Fibroblast of the conjunctiva (primary cell): ENCODE measurements around the gene GPT2.
"Not testable (repeated sequence)": the region's sequence is repeated elsewhere in the genome, so short reads cannot be mapped to it uniquely, and the experiment has no call there.

Source experiments
- DNase-seq: peaks from one replicate; pipeline ENCODE4 v3.0.0-alpha.2; 2010; ENCODE audit warnings: low read depth

Gene GPT2

GRCh38 chr16:46866286-46866685, 17.9 kb upstream of the GPT2 start:
- DNase-seq, result no peak

GRCh38 chr16:46867486-46867885, 16.7 kb upstream of the GPT2 start:
- DNase-seq, result not testable (repeated sequence)

DNA sequence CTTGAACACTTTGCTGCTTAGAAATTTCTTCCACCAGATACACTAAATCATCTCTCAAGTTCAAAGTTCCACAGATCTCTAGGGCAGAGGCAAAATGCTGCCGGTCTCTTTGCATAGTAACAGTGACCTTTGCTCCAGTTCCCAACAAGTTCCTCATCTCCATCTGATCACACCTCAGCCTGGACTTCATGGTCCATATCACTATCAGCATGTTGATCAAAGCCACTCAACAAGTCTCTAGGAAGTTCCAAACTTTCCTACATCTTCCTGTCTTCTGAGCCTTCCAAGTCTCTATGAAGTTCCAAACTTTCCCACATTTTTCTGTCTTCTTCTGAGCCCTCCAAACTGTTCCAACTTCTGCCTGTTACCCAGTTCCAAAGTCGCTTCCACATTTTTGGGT, 15.3 kb upstream of the GPT2 start:
- DNase-seq, result not testable (repeated sequence)

GRCh38 chr16:46871597-46871996, 12.6 kb upstream of the GPT2 start:
- no peak for DNase-seq

- no peak for DNase-seq
Measured at GRCh38 chr16:46873201-46873600, 11.0 kb upstream of the GPT2 start.

DNA sequence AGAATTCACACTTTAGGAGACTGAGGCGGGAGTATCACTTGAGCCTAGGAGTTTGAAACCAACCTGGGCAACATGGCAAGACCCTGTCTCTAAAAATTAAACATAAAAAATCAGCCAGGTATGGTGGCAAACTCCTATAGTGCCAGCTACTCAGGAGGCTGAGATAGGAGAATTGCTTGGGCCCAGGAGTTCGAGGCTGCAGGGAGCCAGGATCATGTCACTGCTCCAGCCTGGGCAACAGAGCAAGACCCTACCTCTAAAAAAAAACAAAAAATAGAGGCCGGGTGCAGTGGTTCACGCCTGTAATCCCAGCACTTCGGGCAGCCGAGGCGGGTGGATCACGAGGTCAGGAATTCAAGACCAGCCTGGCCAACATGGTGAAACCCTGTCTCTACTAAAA, 8.9 kb upstream of the GPT2 start:
- DNase-seq, result no peak

DNA sequence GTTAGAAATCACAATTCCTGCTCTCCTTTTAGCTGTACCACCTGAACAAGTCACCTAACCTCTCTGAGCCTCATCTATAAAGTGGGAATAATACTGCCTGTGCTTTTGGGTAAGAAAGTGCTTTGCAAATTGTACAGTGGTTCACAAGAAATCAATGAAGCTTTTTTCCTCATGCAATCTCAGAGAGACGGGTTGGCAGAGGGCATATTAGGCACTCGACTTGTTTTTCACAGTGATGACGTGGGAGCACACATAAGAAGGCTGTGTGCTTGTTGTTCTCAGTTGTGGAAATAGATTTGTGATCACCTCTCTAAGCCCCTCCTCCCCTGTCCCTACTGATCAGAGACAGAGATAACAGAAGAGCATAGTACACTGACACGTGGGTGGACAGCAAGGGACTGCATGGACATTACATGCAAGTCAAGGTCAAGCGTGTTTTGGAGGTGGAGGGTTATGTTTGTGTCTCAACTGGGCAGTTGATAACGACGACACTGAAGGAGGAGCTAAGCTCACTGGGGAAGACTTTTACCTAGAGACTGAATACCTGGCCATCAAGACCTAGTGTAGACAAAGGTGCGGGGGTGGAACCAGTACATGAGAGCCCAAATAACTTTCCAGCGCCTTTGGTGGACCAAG, 1.7 kb upstream of the GPT2 start:
- no peak for DNase-seq

DNA sequence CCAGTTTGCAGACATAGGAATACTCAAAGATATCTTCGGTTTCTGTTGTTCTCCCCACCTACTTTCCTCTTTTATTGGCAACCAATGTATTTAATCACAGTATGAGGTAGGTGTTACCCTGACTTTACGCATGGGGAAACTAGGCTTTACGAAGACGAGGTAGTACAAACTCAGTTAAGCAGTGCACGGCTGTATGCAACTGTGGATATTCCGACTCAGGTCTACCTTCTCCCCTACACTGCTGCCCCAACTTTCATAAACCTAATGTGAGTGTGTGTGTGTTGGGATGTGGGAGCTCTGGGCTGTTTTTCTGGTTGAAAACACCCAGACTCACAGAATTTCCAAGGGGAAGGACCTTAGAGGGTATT, 1.2 kb upstream of the GPT2 start:
- no peak for DNase-seq

GRCh38 chr16:46883353-46883689, 841 bp upstream of the GPT2 start:
- no peak for DNase-seq

GRCh38 chr16:46884513-46885293, 541 bp downstream of the GPT2 start:
- DNase-seq, result no peak

DNA sequence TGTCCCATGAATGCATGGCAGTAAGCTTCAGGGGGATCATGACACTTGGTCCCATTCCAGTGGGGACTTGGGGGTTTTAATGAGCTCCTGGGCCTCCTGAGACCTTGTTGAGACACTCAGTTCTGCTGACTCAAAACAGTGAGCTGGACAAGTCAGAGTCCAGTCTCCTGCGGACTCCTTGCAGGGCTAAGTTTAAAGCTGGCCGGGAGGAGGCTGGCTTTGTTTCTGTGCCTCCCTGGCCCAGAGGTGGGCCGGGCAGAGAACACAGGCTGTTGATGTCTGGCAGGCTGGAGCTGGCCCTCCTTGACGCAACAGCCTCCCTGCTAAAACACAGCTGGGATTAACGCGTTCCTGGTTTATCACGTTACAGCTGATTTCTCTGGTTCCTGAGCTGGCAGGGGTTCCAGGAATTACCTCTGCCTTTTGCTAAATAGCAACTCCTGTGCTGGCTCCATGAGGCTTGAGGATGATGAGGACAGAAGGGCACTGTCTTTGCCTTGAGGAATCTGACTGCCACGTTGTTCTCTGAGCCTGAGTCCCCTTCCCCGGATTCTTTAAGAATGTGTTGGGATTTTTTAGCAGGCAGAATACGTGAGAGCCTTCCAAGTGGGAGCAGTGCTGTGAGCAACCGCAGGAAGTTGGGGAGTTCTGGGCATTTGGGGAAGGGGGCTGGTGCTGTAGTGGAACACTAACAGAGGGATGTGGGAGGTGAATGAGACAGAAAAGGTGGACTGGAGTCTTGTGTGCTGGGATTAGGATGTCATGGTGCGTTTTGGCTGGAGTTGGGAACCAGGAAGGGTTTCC, 2.0 kb downstream of the GPT2 start:
- DNase-seq, result peak; percentile 14

GRCh38 chr16:46886764-46887523, 2.8 kb downstream of the GPT2 start:
- no peak for DNase-seq

DNA sequence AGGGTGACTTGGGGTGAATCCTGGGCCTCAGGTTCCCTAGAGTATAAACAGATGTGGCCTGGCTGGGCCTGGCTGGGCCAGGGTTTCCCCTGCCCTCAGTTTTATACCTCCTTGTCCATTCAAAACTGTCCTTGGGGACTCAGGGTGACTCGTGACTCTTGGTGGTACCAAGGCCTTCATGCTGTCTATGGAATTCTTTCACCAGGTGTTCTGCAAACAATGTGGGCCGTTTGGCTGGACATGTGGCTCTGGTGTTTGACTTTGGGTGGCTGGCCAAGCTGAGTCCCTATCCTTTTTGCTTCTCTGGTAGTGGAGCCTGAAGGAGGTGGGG, 3.3 kb downstream of the GPT2 start:
- no peak for DNase-seq

DNA sequence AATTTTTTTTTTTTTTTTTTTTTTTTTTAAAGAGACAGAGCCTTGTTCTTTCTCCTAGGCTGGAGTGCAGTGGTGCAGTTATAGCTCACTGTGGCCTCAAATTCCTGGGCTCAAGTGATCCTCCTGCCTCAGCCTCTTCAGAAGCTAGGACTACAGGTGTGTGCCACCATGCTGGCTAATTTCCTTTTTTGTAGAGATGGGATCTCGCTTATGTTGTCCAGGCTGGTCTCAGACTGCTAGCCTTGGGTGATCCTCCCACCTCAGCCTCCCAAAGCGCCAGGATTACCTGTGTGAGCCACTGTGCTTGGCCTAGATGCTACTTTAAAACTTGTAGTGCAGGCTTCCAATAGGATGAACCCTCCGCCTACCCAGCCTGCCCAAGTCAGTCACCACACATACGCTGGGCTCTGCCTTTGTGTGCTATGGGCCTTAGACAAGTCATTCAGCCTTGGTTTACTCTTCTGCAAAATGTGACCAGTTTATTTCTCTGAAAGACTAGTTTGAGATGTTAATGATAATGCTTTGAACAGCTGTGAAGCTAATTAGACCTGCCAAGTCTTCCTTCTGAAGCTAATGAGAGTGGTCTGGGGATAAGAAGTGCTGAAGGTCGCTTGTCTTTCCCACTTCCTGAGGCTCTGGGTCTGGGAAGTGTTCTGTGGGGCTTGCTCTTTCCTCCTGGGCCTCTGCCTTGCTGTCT, 5.2 kb downstream of the GPT2 start:
- DNase-seq, result no peak

- no peak for DNase-seq
Measured at GRCh38 chr16:46889942-46890300, 5.8 kb downstream of the GPT2 start.

DNA sequence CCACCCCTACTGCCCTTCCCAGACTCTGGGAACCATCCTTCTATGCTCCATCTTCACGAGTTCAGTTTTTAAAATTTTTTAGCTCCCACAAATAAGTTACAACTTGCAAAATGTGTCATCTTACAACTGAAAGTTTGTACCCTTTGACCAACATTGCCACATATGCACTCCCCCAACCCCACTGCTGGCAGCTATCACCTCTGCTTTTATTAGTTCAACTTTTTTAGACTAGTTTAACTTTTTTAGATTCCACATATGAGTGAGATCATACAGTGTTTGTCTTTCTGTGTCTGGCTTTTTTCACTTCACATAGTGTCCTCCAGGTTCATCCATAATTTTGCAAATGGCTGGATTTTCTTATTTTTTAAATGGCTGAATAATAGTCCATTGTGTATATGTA, 7.7 kb downstream of the GPT2 start:
- DNase-seq, result no peak

DNA sequence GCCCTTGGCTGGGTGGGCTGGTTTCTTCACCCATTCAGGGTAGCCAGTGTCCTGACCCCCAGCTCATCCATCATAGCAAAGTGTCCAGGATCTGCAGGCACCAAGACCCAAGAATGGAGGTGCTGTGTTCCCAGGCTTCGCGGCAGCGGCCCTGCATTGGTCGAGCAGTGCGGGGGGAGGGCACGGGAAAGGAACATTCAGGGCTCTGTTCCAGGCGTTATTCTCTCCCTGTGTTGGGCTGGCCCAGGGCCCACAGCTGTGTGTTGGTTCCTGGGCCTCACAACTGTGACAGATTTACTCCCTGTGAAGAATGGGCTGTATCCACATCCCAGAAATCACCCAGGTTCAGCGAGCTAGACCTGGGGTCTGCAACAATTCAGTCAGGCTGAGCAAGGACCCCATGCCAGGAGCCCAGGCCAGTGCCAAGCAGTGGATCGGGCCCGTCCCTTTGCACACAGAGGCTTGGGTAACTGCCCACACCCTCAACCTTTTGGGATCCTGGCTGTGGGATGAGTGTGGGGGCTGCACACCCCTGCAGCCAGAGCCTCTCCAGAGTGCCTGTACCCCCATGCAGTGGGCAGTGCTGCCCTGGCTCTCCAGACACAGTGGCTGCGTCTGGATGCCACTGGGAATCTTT, 10.0 kb downstream of the GPT2 start:
- DNase-seq, result no peak

DNA sequence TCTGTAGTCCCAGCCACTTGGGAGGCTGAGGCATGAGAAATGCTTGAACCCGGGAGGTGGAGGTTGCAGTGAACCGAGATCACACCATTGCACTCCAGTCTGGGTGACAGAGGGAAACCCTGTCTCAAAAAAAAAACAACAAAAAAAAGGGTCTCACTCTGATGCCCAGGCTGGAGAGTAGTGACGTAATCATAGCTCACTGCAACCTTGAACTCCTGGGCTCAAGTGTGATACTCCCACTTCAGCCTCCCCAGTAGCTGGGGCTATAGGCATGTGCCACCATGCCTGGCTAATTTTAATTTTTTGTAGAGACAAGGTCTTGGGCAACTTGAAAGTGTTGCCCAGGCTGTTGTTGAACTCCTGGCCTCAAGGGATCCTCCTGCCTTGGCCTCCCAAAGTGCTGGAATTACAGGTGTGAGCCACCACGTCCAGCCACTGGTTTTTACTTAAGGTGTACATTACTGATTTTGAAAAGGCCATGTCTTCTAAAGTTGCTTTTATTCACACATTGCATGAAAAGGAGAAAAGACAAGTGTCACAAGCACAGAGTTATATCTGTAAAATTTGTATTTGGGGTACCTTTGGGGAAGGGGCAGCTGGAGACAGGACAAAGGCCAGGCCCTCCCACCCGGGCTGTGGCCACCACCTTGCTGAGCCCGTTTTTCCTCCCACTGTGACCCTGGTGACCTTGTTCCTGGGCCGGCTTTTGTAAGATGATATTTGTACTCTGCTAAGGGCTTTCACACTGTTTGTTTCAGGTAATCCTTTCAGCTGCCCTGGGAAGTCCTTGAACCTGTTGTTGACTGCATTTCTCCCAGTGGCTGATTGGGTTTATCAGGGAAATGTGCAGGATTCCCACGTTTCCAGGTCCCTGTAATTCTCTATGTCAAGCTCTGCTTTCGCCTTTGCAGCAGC, 11.5 kb downstream of the GPT2 start:
- no peak for DNase-seq

GRCh38 chr16:46896314-46896968, 12.3 kb downstream of the GPT2 start:
- DNase-seq, result no peak

DNA sequence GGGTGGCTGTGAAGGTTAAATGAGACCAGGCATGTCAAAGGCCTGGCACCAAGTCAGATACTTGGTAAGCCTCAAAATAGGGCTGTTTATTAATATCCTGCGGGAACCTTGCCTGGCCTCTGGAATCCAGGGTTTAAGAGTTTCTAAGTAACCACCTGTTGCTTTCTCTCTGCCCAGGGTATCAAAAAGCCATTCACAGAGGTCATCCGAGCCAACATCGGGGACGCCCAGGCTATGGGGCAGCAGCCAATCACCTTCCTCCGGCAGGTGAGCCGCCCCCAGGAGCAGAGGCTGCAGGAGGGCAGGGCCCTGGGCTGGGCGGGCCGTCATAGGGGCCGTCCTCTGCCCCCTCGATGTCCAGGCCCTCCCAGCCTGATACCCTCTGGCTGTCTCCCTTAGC, 13.3 kb downstream of the GPT2 start:
- DNase-seq, result no peak
